Liver (tissue), 9 donors: ENCODE data around the gene TTYH2. TPM values are rescaled to one million over a fixed set of nuclear protein-coding genes. Genes with fewer than 3 reads are reported as not detected.

ENCODE experiments used
- DNase-seq: peaks from one replicate; pipeline ENCODE4 v3.0.0-alpha.2; 2017; ENCODE audit warnings: low spot score
- H3K27ac ChIP-seq, 2 donors: one replicate each; pipeline ENCODE4 v1.7.0; 2013; ENCODE audit warnings: inconsistent platforms in 2 of 2, low read length in 2 of 2, control low read depth in 1 of 2, low read depth in 1 of 2, mild to moderate bottlenecking in 1 of 2
- H3K27me3 ChIP-seq, 4 donors: one replicate each; pipeline versions ENCODE4 v1.6.1 to v1.7.0; 2013; ENCODE audit warnings: low read length in 3 of 4, inconsistent platforms in 1 of 4, mild to moderate bottlenecking in 1 of 4, moderate library complexity in 1 of 4; ENCODE audit not compliant: control insufficient read depth in 4 of 4, insufficient read depth in 4 of 4
- H3K36me3 ChIP-seq, 4 donors: one replicate each; pipeline versions ENCODE4 v1.6.1 to v1.7.0; 2013; ENCODE audit warnings: low read length in 3 of 4, mild to moderate bottlenecking in 3 of 4, low read depth in 1 of 4, moderate library complexity in 1 of 4; ENCODE audit not compliant: control insufficient read depth in 4 of 4, insufficient read depth in 3 of 4
- H3K4me1 ChIP-seq, 4 donors: one replicate each; pipeline versions ENCODE4 v1.6.1 to v1.7.0; 2013; ENCODE audit warnings: low read length in 3 of 4, mild to moderate bottlenecking in 3 of 4, moderate library complexity in 1 of 4; ENCODE audit not compliant: control insufficient read depth in 4 of 4, insufficient read depth in 4 of 4
- H3K4me3 ChIP-seq, 3 donors: one replicate each; pipeline versions ENCODE4 v1.6.1 to v1.7.0; 2013; ENCODE audit warnings: low read length in 3 of 3, control low read depth in 1 of 3, low read depth in 1 of 3, mild to moderate bottlenecking in 1 of 3
- H3K9ac ChIP-seq, 2 donors: one replicate each; pipeline ENCODE4 v1.7.0; 2013; ENCODE audit warnings: low read length in 2 of 2, mild to moderate bottlenecking in 2 of 2, moderate library complexity in 2 of 2, control low read depth in 1 of 2, low read depth in 1 of 2
- H3K9me3 ChIP-seq, 4 donors: one replicate each; pipeline versions ENCODE4 v1.6.1 to v1.7.0; 2013; ENCODE audit warnings: low read length in 3 of 4; ENCODE audit not compliant: control insufficient read depth in 4 of 4
- EGR1 ChIP-seq, 2 donors: IDR thresholded peaks; 2 replicates each; pipeline ENCODE4 v1.6.1; 2016 to 2018; ENCODE audit warnings: antibody characterized with exemption in 2 of 2, low read depth in 2 of 2
- FOXA1 ChIP-seq: IDR thresholded peaks from 2 replicates; pipeline ENCODE4 v1.6.1; 2016; ENCODE audit warnings: antibody characterized with exemption
- FOXA2 ChIP-seq: IDR thresholded peaks from 2 replicates; pipeline ENCODE4 v1.6.1; 2016; ENCODE audit warnings: antibody characterized with exemption
- GABPA ChIP-seq, 2 donors: IDR thresholded peaks in 1 of 2; conservative IDR thresholded peaks in 1 of 2; 2 replicates each; pipeline ENCODE4 v1.6.1; 2016; ENCODE audit warnings: antibody characterized with exemption in 2 of 2, mild to moderate bottlenecking in 1 of 2, moderate library complexity in 1 of 2
- HNF4A ChIP-seq, 2 donors: conservative IDR thresholded peaks; 2 replicates each; pipeline ENCODE4 v1.6.1; 2016; ENCODE audit warnings: antibody characterized with exemption in 2 of 2, mild to moderate bottlenecking in 2 of 2
- JUND ChIP-seq, 2 donors: IDR thresholded peaks; 2 replicates each; pipeline ENCODE4 v1.6.1; 2016; ENCODE audit warnings: antibody characterized with exemption in 2 of 2
- NR2F2 ChIP-seq: IDR thresholded peaks from 2 replicates; pipeline ENCODE4 v1.6.1; 2016; ENCODE audit warnings: antibody characterized with exemption
- RAD21 ChIP-seq, 2 donors: IDR thresholded peaks; 2 replicates each; pipeline ENCODE4 v1.6.1; 2016; ENCODE audit warnings: antibody characterized with exemption in 2 of 2, mild to moderate bottlenecking in 2 of 2
- RXRA ChIP-seq, 2 donors: IDR thresholded peaks; 2 replicates each; pipeline ENCODE4 v1.6.1; 2017 to 2018; ENCODE audit warnings: antibody characterized with exemption in 2 of 2, mild to moderate bottlenecking in 1 of 2
- SP1 ChIP-seq: IDR thresholded peaks from 2 replicates; pipeline ENCODE4 v1.6.1; 2018; ENCODE audit warnings: antibody characterized with exemption, mild to moderate bottlenecking
- TAF1 ChIP-seq: conservative IDR thresholded peaks from 2 replicates; pipeline ENCODE4 v1.6.1; 2016; ENCODE audit warnings: antibody characterized with exemption, mild to moderate bottlenecking
- YY1 ChIP-seq: IDR thresholded peaks from 2 replicates; pipeline ENCODE4 v1.6.1; 2016; ENCODE audit warnings: antibody characterized with exemption, mild to moderate bottlenecking
- WGBS: extraction: QIAGEN DNeasy Blood & Tissue Kit; methylation state at CpG from one replicate; pipeline ENCODE4 v1.1.7; 2013; 5-methylcytosine and 5-hydroxymethylcytosine counted together
- polyA plus RNA-seq, 2 donors: library from polyadenylated mRNA; stranded (reverse) in 1 of 2; unstranded in 1 of 2; fragments of 200-250 nt in 1 of 2; fragments of >200 nt in 1 of 2; fragmentation: Nextera tagmentation in 1 of 2; extraction: Ambion mirVana in 1 of 2; gene quantifications; one replicate each; pipeline versions ENCODE4 v1.2.1 to v1.2.3, GENCODE V29; 2013 to 2015
- total RNA-seq, 2 donors: library from RNA; depleted of rRNA; stranded (reverse); fragments of >200 nt; gene quantifications; one replicate each; pipeline ENCODE4 v1.2.3, GENCODE V29; 2014
- TF ChIP-seq, protein P1 (sequence below): IDR thresholded peaks from 2 replicates; pipeline ENCODE4 v1.6.1; 2016; ENCODE audit warnings: antibody characterized with exemption
- TF ChIP-seq, protein P2 (sequence below): IDR thresholded peaks from 2 replicates; pipeline ENCODE4 v1.6.1; 2016; ENCODE audit warnings: antibody characterized with exemption
- TF ChIP-seq, protein P3 (sequence below): IDR thresholded peaks from 2 replicates; pipeline ENCODE4 v1.6.1; 2016; ENCODE audit warnings: antibody characterized with exemption, mild to moderate bottlenecking
- TF ChIP-seq, protein P4 (sequence below): IDR thresholded peaks from 2 replicates; pipeline ENCODE4 v1.6.1; 2016; ENCODE audit warnings: antibody characterized with exemption
- donor health status: healthy.
- donor health status: healthy.
- donor health status: healthy.
- donor health status: healthy.
- donor health status: healthy.

Gene TTYH2
- total and polyA plus RNA-seq, 4 donors: 0.40 to 2.4 (median 0.99) TPM

DNA sequence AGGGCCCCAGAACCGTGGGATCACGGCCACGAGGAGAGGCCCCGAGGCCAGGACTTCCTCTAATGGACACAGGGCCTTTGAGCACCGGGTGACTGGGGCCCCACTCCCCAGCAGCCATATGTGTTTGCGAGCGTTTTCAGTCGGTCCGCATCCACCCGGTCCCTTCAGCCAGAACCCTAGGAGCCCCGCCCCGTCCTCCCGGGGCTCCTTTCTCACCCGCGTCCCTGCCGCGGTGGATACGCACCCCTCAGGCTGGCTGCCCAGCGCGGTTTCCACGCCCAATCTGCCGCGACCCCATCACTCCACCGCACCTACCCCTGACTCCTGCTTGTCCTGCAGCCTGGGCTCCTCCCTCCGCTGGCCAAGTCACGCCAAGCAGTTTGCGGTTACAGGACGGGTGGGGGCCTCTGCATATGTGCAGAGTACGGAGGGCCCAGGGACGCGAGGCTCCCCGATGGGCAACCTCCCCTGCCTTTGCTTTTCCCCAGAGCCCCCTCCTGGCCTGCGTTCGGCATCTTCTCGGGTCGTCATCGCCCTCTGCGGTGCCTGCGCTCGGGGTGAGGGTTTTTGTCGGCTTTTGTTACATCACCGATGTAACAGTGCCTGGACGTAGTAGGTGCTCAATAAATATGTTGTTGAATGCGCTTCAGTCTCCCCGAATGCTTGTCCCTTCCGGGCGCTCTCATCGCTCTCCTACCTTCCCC lies 1.0 kb upstream of the TTYH2 start:
- TF ChIP-seq FOXA1 (no peak), RAD21 (IDR thresholded peaks at IDR 0.05) (no peak), GABPA (IDR thresholded peaks at IDR 0.05 in 1 of 2, conservative IDR thresholded peaks at IDR 0.05 in 1 of 2) (no peak), NR2F2 (no peak), HNF4A (conservative IDR thresholded peaks at IDR 0.05) (no peak), TAF1 (no peak), RXRA (IDR thresholded peaks at IDR 0.05) (no peak), EGR1 (IDR thresholded peaks at IDR 0.05; ENCODE audit: low read depth in 2 of 2) (no peak), YY1 (no peak), JUND (IDR thresholded peaks at IDR 0.05) (no peak), FOXA2 (no peak), SP1 (no peak)
- TF ChIP-seq, protein P1, sequence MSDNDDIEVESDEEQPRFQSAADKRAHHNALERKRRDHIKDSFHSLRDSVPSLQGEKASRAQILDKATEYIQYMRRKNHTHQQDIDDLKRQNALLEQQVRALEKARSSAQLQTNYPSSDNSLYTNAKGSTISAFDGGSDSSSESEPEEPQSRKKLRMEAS: no peak
- TF ChIP-seq, protein P2, sequence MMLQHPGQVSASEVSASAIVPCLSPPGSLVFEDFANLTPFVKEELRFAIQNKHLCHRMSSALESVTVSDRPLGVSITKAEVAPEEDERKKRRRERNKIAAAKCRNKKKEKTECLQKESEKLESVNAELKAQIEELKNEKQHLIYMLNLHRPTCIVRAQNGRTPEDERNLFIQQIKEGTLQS: no peak
- TF ChIP-seq, protein P3, sequence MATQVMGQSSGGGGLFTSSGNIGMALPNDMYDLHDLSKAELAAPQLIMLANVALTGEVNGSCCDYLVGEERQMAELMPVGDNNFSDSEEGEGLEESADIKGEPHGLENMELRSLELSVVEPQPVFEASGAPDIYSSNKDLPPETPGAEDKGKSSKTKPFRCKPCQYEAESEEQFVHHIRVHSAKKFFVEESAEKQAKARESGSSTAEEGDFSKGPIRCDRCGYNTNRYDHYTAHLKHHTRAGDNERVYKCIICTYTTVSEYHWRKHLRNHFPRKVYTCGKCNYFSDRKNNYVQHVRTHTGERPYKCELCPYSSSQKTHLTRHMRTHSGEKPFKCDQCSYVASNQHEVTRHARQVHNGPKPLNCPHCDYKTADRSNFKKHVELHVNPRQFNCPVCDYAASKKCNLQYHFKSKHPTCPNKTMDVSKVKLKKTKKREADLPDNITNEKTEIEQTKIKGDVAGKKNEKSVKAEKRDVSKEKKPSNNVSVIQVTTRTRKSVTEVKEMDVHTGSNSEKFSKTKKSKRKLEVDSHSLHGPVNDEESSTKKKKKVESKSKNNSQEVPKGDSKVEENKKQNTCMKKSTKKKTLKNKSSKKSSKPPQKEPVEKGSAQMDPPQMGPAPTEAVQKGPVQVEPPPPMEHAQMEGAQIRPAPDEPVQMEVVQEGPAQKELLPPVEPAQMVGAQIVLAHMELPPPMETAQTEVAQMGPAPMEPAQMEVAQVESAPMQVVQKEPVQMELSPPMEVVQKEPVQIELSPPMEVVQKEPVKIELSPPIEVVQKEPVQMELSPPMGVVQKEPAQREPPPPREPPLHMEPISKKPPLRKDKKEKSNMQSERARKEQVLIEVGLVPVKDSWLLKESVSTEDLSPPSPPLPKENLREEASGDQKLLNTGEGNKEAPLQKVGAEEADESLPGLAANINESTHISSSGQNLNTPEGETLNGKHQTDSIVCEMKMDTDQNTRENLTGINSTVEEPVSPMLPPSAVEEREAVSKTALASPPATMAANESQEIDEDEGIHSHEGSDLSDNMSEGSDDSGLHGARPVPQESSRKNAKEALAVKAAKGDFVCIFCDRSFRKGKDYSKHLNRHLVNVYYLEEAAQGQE: no peak
- TF ChIP-seq, protein P4, sequence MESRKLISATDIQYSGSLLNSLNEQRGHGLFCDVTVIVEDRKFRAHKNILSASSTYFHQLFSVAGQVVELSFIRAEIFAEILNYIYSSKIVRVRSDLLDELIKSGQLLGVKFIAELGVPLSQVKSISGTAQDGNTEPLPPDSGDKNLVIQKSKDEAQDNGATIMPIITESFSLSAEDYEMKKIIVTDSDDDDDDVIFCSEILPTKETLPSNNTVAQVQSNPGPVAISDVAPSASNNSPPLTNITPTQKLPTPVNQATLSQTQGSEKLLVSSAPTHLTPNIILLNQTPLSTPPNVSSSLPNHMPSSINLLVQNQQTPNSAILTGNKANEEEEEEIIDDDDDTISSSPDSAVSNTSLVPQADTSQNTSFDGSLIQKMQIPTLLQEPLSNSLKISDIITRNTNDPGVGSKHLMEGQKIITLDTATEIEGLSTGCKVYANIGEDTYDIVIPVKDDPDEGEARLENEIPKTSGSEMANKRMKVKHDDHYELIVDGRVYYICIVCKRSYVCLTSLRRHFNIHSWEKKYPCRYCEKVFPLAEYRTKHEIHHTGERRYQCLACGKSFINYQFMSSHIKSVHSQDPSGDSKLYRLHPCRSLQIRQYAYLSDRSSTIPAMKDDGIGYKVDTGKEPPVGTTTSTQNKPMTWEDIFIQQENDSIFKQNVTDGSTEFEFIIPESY: no peak
- Histone ChIP-seq H3K4me1 (peaks cover 9 to 35% (median 24%) of the 10 kb centered on the region in 4 donors), H3K27ac (peak overlapping the region; percentile 38 to 85), H3K36me3 (peaks cover 5 to 25% (median 18%) of the 10 kb centered on the region in 4 donors), H3K4me3 (peak overlapping the region; percentile 62 to 76 (median 63)), H3K9me3 (no peaks in the 10 kb centered on the region), H3K27me3 (no peaks in the 10 kb centered on the region), H3K9ac (peak overlapping the region; percentile 69 to 74)
- 6% methylated on average over 48 of the region's 48 CpGs for WGBS
- no peak for DNase-seq

DNA sequence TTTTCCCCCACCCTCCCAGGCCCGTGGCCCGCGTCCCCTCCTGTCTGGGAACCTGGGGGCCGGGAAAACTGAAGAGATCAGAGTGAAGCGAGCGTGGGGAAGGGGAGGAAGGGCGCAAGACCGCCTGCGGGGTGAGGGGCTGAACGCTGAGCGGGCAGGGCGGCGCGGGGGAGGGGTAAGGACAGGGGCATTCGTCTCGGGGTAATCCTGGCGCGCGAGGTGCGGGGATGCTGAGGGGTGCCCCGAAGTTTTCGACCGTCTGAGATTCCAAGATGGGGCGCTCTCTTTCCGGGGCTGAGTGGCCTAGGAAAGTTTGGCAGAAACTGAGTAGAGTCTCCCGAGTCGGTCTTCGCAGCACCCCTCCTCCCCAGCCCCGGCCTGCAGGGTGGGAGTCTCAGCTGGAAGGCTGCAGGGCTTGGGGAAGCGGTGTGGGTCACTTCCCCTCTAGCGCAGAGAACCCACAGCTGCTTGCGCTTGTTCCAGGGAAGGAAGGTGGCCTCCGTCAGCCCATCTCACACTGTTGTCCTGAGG lies 555 bp downstream of the TTYH2 start:
- Histone ChIP-seq H3K36me3 (peaks cover 5 to 14% (median 10%) of the 10 kb centered on the region in 4 donors), H3K4me1 (peaks cover 9 to 33% (median 23%) of the 10 kb centered on the region in 4 donors), H3K4me3 (peak overlapping the region in 1 of 3 donors; percentile 63), H3K27me3 (no peaks in the 10 kb centered on the region), H3K9ac (no peak overlapping the region), H3K27ac (no peak overlapping the region), H3K9me3 (no peaks in the 10 kb centered on the region)
- WGBS: 15% methylated on average over 33 of the region's 33 CpGs
- DNase-seq: no peak
- TF ChIP-seq FOXA2: no peak
- no peak for TF ChIP-seq RAD21 (IDR thresholded peaks at IDR 0.05)
